CD14-positive monocyte (primary cell): Measurements from ENCODE around the gene MISP3. TPM values are rescaled to one million over a fixed set of nuclear protein-coding genes. Genes with fewer than 3 reads are reported as not detected.

Experiments used
- DNase-seq, 3 donors: peaks; one replicate each; pipeline ENCODE4 v3.0.0-alpha.2; 2011 to 2022
- H2AFZ ChIP-seq: 2 replicates; pipeline ENCODE4 v1.6.0; 2012; ENCODE audit warnings: mild to moderate bottlenecking, low read depth, low read length, inconsistent platforms; ENCODE audit not compliant: insufficient read depth, poor library complexity, severe bottlenecking
- H3K27ac ChIP-seq, 2 donors: 1 replicate in 1 of 2; 2 replicates in 1 of 2; pipeline ENCODE4 v1.5.1; 2012 to 2013; ENCODE audit warnings: low read length in 2 of 2, control low read depth in 1 of 2, inconsistent platforms in 1 of 2, low read depth in 1 of 2, mild to moderate bottlenecking in 1 of 2
- H3K27me3 ChIP-seq, 2 donors: one replicate each; pipeline versions ENCODE4 v1.6.0 to v1.6.1; 2011 to 2013; ENCODE audit warnings: low read length in 2 of 2; ENCODE audit not compliant: control insufficient read depth in 2 of 2, insufficient read depth in 2 of 2
- H3K36me3 ChIP-seq, 2 donors: replicated peaks in 1 of 2; 1 replicate in 1 of 2; 2 replicates in 1 of 2; pipeline versions ENCODE4 v1.5.1 to v1.6.1; 2012 to 2013; ENCODE audit warnings: low read length in 2 of 2, control low read depth in 1 of 2, inconsistent platforms in 1 of 2, mild to moderate bottlenecking in 1 of 2; ENCODE audit not compliant: insufficient read depth in 2 of 2, control insufficient read depth in 1 of 2
- H3K4me1 ChIP-seq, 2 donors: 1 replicate in 1 of 2; 2 replicates in 1 of 2; pipeline versions ENCODE4 v1.5.1 to v1.6.1; 2012 to 2013; ENCODE audit warnings: low read length in 2 of 2, control low read depth in 1 of 2, inconsistent platforms in 1 of 2, mild to moderate bottlenecking in 1 of 2, moderate library complexity in 1 of 2; ENCODE audit not compliant: insufficient read depth in 2 of 2, control insufficient read depth in 1 of 2
- H3K4me2 ChIP-seq: replicated peaks from 2 replicates; pipeline ENCODE3; 2012; ENCODE audit warnings: low read length, moderate library complexity, mild to moderate bottlenecking; ENCODE audit not compliant: poor library complexity, severe bottlenecking; ENCODE audit errors: extremely low read depth
- H3K4me3 ChIP-seq, 3 experiments: fragments of 200-600 bp in 1 of 3; sonication (generic) in 1 of 3; replicated peaks in 1 of 3; 1 replicate in 2 of 3; 2 replicates in 1 of 3; pipeline ENCODE4 v1.5.1; 2011 to 2013; ENCODE audit warnings: low read length in 3 of 3, mild to moderate bottlenecking in 3 of 3, control low read depth in 2 of 3, low read depth in 2 of 3, inconsistent platforms in 1 of 3, moderate library complexity in 1 of 3
- H3K79me2 ChIP-seq: 2 replicates; pipeline ENCODE4 v1.6.0; 2012; ENCODE audit warnings: mild to moderate bottlenecking, control low read depth, inconsistent platforms, low read length, moderate library complexity; ENCODE audit not compliant: insufficient read depth
- H3K9ac ChIP-seq: 2 replicates; pipeline ENCODE4 v1.6.0; 2017; ENCODE audit warnings: low read length, mild to moderate bottlenecking; ENCODE audit not compliant: insufficient read depth, poor library complexity, severe bottlenecking
- H3K9me3 ChIP-seq, 2 donors: replicated peaks in 1 of 2; 1 replicate in 1 of 2; 2 replicates in 1 of 2; pipeline versions ENCODE4 v1.5.1 to v1.6.1; 2012 to 2013; ENCODE audit warnings: low read length in 2 of 2, control low read depth in 1 of 2; ENCODE audit not compliant: control insufficient read depth in 1 of 2, insufficient read depth in 1 of 2
- H4K20me1 ChIP-seq: 2 replicates; pipeline ENCODE4 v1.6.0; 2012; ENCODE audit warnings: mild to moderate bottlenecking, low read length, control low read depth, moderate library complexity; ENCODE audit not compliant: insufficient read depth
- H3K27ac Mint-ChIP-seq, 7 donors: one replicate each; pipeline ENCODE4 v1.8.0; 2020; ENCODE audit warnings: mild to moderate bottlenecking in 7 of 7, mixed read lengths in 7 of 7, moderate library complexity in 6 of 7, inconsistent platforms in 2 of 7
- H3K27me3 Mint-ChIP-seq, 3 donors: one replicate each; pipeline ENCODE4 v1.8.0; 2021 to 2022; ENCODE audit warnings: low read depth in 3 of 3, mild to moderate bottlenecking in 3 of 3, mixed read lengths in 3 of 3, moderate library complexity in 3 of 3, inconsistent platforms in 1 of 3
- H3K36me3 Mint-ChIP-seq, 2 donors: one replicate each; pipeline ENCODE4 v1.8.0; 2020; ENCODE audit warnings: mixed read lengths in 2 of 2, inconsistent platforms in 1 of 2, mild to moderate bottlenecking in 1 of 2
- H3K4me1 Mint-ChIP-seq: one replicate; pipeline ENCODE4 v1.8.0; 2020; ENCODE audit warnings: mild to moderate bottlenecking, mixed read lengths
- H3K4me3 Mint-ChIP-seq, 2 donors: one replicate each; pipeline ENCODE4 v1.8.0; 2020; ENCODE audit warnings: mild to moderate bottlenecking in 2 of 2, mixed read lengths in 2 of 2, moderate library complexity in 1 of 2
- H3K9me3 Mint-ChIP-seq, 7 donors: one replicate each; pipeline ENCODE4 v1.8.0; 2020 to 2022; ENCODE audit warnings: mixed read lengths in 7 of 7, mild to moderate bottlenecking in 6 of 7, moderate library complexity in 6 of 7, inconsistent platforms in 2 of 7
- WGBS: methylation state at CpG from one replicate; pipeline ENCODE4 v1.1.5; 2013; ENCODE audit warnings: missing lambda C conversion rate; ENCODE audit not compliant: insufficient coverage; 5-methylcytosine and 5-hydroxymethylcytosine counted together
- intact Hi-C, 2 donors: fragments of 100-400 bp; cut with micrococcal nuclease; formaldehyde crosslinking; loops; one replicate each; pipeline versions ENCODE4 v1.15.0 to v1.15.1; 2023
- polyA plus RNA-seq, 3 donors: library from polyadenylated mRNA; depleted of rRNA in 1 of 3; unstranded in 2 of 3; stranded (reverse) in 1 of 3; fragments of 300-500 nt in 2 of 3; fragments of >200 nt in 1 of 3; fragmentation: Illumina TruSeq in 2 of 3; gene quantifications; 1 replicate in 2 of 3; 2 replicates in 1 of 3; pipeline ENCODE4 v1.2.3, GENCODE V29; 2012 to 2021
- TF ChIP-seq, protein P1 (sequence below): fragments of 200-600 bp; IDR thresholded peaks from one replicate; pipeline ENCODE4 v1.8.0; 2022; ENCODE audit warnings: antibody characterized with exemption, mild to moderate bottlenecking

The MISP3 gene
- polyA plus RNA-seq, 3 donors = 0.42 to 0.77 (median 0.52) TPM

DNA sequence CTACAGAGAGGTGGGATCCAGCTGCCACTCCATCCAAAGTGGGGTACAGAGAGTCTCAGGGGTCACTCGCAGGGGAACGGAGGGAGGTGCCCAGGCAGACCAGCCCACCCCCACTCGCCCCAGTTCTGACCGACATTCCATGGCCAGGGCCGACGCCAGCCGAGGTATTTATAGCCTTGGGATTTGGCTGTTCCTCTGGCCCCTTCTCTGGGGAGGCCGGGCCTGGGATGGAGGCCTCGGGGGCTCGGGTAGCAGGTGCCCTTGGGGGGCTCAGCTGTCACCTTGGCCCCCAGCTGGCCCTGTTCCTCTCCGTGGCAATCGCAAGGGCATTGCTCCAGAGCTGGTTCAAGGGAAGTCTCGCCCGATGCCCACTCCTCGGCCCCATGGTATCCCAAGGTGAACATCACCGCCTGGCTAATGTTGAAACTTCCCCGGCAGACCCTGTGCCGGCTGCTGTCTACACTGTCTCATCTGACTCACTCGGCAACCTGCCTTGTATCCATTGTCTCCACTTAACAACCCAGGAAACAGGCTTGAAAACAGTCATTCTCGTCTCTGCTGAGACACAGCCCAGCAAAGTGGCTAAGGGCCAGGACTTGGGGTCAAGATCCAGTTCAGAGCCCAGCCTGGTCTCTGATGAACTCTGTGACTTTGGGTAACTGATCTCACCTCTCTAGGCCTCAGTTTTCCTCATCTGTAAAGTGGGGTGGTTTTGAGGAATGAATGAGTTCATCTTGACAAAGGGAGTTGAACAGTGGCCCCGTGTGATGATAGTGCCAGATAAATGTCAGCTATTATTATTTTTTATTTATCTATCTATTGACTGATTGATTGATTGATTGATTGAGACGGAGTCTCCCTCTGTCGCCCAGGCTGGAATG, 35.2 kb downstream of the MISP3 start:
- Histone ChIP-seq H2AFZ (no peak overlapping the region), H3K79me2 (peaks cover 44% of the 10 kb centered on the region), H3K4me3 (no peak overlapping the region), H3K27ac (no peak overlapping the region), H3K36me3 (peaks cover 47 to 64% of the 10 kb centered on the region in 2 donors), H3K4me1 (peaks cover 7 to 13% of the 10 kb centered on the region in 2 donors), H3K9me3 (no peaks in the 10 kb centered on the region), H3K27me3 (no peaks in the 10 kb centered on the region), H3K9ac (no peak overlapping the region), H4K20me1 (peaks cover 96% of the 10 kb centered on the region), H3K4me2 (no peak overlapping the region)
- Mint-ChIP-seq H3K4me1 (peaks cover 12% of the 10 kb centered on the region), H3K4me3 (no peak overlapping the region), H3K27ac (peak overlapping the region in 3 of 7 donors; percentile 10 to 78 (median 18)), H3K36me3 (peaks cover 33 to 84% of the 10 kb centered on the region in 2 donors), H3K27me3 (peaks cover 0 to 2% (median 0%) of the 10 kb centered on the region in 3 donors), H3K9me3 (no peaks in the 10 kb centered on the region)
- 95% methylated on average over 15 of the region's 23 CpGs for WGBS
- TF ChIP-seq, protein P1, sequence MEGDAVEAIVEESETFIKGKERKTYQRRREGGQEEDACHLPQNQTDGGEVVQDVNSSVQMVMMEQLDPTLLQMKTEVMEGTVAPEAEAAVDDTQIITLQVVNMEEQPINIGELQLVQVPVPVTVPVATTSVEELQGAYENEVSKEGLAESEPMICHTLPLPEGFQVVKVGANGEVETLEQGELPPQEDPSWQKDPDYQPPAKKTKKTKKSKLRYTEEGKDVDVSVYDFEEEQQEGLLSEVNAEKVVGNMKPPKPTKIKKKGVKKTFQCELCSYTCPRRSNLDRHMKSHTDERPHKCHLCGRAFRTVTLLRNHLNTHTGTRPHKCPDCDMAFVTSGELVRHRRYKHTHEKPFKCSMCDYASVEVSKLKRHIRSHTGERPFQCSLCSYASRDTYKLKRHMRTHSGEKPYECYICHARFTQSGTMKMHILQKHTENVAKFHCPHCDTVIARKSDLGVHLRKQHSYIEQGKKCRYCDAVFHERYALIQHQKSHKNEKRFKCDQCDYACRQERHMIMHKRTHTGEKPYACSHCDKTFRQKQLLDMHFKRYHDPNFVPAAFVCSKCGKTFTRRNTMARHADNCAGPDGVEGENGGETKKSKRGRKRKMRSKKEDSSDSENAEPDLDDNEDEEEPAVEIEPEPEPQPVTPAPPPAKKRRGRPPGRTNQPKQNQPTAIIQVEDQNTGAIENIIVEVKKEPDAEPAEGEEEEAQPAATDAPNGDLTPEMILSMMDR = no peak
- intact Hi-C loops = no loop called here
- DNase-seq = no peak

DNA sequence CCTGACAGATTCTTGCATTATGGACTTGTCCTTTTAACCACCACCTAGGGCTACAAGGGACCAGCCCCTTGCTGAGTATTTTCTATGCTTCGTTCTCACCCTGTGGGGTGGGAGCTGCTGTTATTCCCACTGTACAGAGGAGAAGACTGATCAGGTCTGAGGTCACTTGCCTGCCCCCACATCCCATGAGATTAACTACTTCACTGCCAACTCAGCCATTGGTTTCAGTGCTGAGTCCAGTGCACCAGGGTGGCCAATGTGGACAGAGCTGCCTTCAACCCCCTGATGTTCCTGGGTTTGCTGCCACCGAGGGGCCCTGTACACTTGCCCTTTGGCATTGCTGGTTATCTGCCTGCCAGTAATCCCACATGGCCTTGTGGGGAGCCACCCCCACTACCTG, 38.1 kb downstream of the MISP3 start:
- no peak overlapping the region for H3K4me2 ChIP-seq
- Mint-ChIP-seq H3K27ac (peak overlapping the region in 1 of 7 donors; percentile 37), H3K36me3 (peaks cover 20 to 62% of the 10 kb centered on the region in 2 donors), H3K27me3 (peaks cover 0 to 2% (median 1%) of the 10 kb centered on the region in 3 donors), H3K4me3 (no peak overlapping the region), H3K4me1 (peaks cover 39% of the 10 kb centered on the region), H3K9me3 (no peaks in the 10 kb centered on the region)
- no peaks in the 10 kb centered on the region for H3K27me3 ChIP-seq
- no peak overlapping the region for H3K27ac ChIP-seq
- peaks cover 70% of the 10 kb centered on the region for H3K79me2 ChIP-seq
- intact Hi-C loops = no loop called here
- no peak overlapping the region for H2AFZ ChIP-seq
- 100% methylated on average over 1 of the region's 2 CpGs for WGBS
- no peaks in the 10 kb centered on the region for H3K9me3 ChIP-seq
- no peak for DNase-seq
- no peak overlapping the region for H3K4me3 ChIP-seq
- TF ChIP-seq, protein P1 = no peak
- H3K9ac ChIP-seq = no peak overlapping the region
- peaks cover 95% of the 10 kb centered on the region for H4K20me1 ChIP-seq
- H3K4me1 ChIP-seq = peaks cover 36 to 41% of the 10 kb centered on the region in 2 donors
- H3K36me3 ChIP-seq = peaks cover 28 to 36% of the 10 kb centered on the region in 2 donors
